ENCODE data around the gene GNA12.

GNA12 gene

GRCh38 chr7:2844153-2845033, at the start of gene GNA12:
Gene GNA12 (minus strand): TSS chr7:2844308. CDS start chr7:2844161, 147 bp downstream.
- peak; percentile 96 to 99 for DNase-seq

- no peak for DNase-seq
These were observed 49.3 kb upstream of the GNA12 start for GRCh38 chr7:2893411-2893861.

- DNase-seq, result peak; percentile 18 to 59
These were observed 48.4 kb upstream of the GNA12 start for GRCh38 chr7:2892549-2892948.

- DNase-seq, result no peak
These were observed 43.7 kb upstream of the GNA12 start for GRCh38 chr7:2887816-2888215.

GRCh38 chr7:2886900-2887299, 42.8 kb upstream of the GNA12 start:
- peak; percentile 33 to 86 for DNase-seq

- no peak for DNase-seq
These were observed 42.3 kb upstream of the GNA12 start for GRCh38 chr7:2886391-2886790.

- no peak for DNase-seq
These were observed 40.1 kb upstream of the GNA12 start for GRCh38 chr7:2884161-2884560.

- no peak for DNase-seq
These were observed 39.0 kb upstream of the GNA12 start for GRCh38 chr7:2883101-2883500.

GRCh38 chr7:2882111-2882510, 38.0 kb upstream of the GNA12 start:
- DNase-seq, result no peak

GRCh38 chr7:2880874-2881533, 36.9 kb upstream of the GNA12 start:
- no peak for DNase-seq

GRCh38 chr7:2880051-2880450, 35.9 kb upstream of the GNA12 start:
- no peak for DNase-seq

- DNase-seq, result no peak
These were observed 35.2 kb upstream of the GNA12 start for GRCh38 chr7:2879354-2879753.

GRCh38 chr7:2878306-2878705, 34.2 kb upstream of the GNA12 start:
- no peak for DNase-seq

GRCh38 chr7:2876031-2876731, 32.1 kb upstream of the GNA12 start:
- no peak for DNase-seq

- peak; percentile 73 to 88 for DNase-seq
These were observed 29.8 kb upstream of the GNA12 start for GRCh38 chr7:2873686-2874551.

GRCh38 chr7:2873146-2873545, 29.0 kb upstream of the GNA12 start:
- peak in 1 of 2 experiments; percentile 4 for DNase-seq

GRCh38 chr7:2872296-2872874, 28.3 kb upstream of the GNA12 start:
- DNase-seq, result no peak

GRCh38 chr7:2870471-2870931, 26.4 kb upstream of the GNA12 start:
- peak in 1 of 2 experiments; percentile 41 for DNase-seq

GRCh38 chr7:2869981-2870380, 25.9 kb upstream of the GNA12 start:
- DNase-seq, result no peak

GRCh38 chr7:2866601-2867000, 22.5 kb upstream of the GNA12 start:
- no peak for DNase-seq

- DNase-seq, result peak; percentile 25 to 59
These were observed 21.0 kb upstream of the GNA12 start for GRCh38 chr7:2864999-2865670.

Measured in NCI-H526 (cell line).